Pancreas (tissue), 10 donors: ENCODE results near the gene MIB1. TPM values are rescaled to one million over a fixed set of nuclear protein-coding genes. Genes with fewer than 3 reads are reported as not detected.

Experiments used
- ATAC-seq, 4 donors: fragments of 200-7000 bp; cut with Tn5 transposase; one replicate each; pipeline versions ENCODE4 v1.8.0 to v1.9.1; 2020; ENCODE audit warnings: mild to moderate bottlenecking in 4 of 4, moderate library complexity in 4 of 4
- DNase-seq, 6 donors: peaks; one replicate each; pipeline ENCODE4 v3.0.0-alpha.2; 2020
- FAIRE-seq: peaks from 2 replicates; lab custom pipeline; 2012; peaks lifted over from hg19 to GRCh38; lab: Jason Lieb, UNC
- H3K27ac ChIP-seq, 4 donors: fragments of 200-600 bp; sonication (generic); 1 replicate in 3 of 4; 2 replicates in 1 of 4; pipeline versions ENCODE4 v1.5.0 to v1.8.0; 2020
- H3K27me3 ChIP-seq, 4 donors: fragments of 200-600 bp; one replicate each; pipeline ENCODE4 v1.8.0; 2021
- H3K36me3 ChIP-seq, 3 donors: fragments of 200-600 bp; sonication (generic) in 1 of 3; one replicate each; pipeline versions ENCODE4 v1.5.0 to v1.8.0; 2020 to 2021
- H3K4me1 ChIP-seq, 3 donors: fragments of 200-600 bp; one replicate each; pipeline ENCODE4 v1.8.0; 2021
- H3K4me3 ChIP-seq, 4 donors: fragments of 200-600 bp; sonication (generic) in 2 of 4; one replicate each; pipeline versions ENCODE4 v1.5.0 to v1.8.0; 2020 to 2021
- H3K9me3 ChIP-seq, 4 donors: fragments of 200-600 bp; one replicate each; pipeline ENCODE4 v1.8.0; 2021
- CTCF ChIP-seq, 4 donors: fragments of 200-600 bp; sonication (generic) in 3 of 4; IDR thresholded peaks; one replicate each; pipeline versions ENCODE4 v1.5.0 to v1.8.0; 2021; ENCODE audit warnings: antibody characterized with exemption in 4 of 4
- WGBS, 2 donors: extraction: QIAGEN DNeasy Blood & Tissue Kit; methylation state at CpG; one replicate each; pipeline ENCODE4 v1.1.7; 2013; 5-methylcytosine and 5-hydroxymethylcytosine counted together
- intact Hi-C, 3 donors: fragments of 100-400 bp; cut with DNase I; formaldehyde crosslinking; loops; one replicate each; pipeline versions ENCODE4 v1.11.1 to v1.14.2; 2022
- polyA plus RNA-seq, 2 donors: library from polyadenylated mRNA; stranded (reverse); fragments of 200-250 nt; gene quantifications; one replicate each; pipeline ENCODE4 v1.2.3, GENCODE V29; 2013
- total RNA-seq, 6 donors: library from RNA; stranded (reverse); fragmentation: NEBNext Ultra II Directional in 4 of 6; extraction: Animal tissue kit (Norgen Biotek cat#: 25700) in 4 of 6; gene quantifications; one replicate each; pipeline versions ENCODE4 v1.2.1 to v1.2.4, GENCODE V29; 2021 to 2023
- donor health status: healthy with polysubstance abuse.
- donor health status: DM: no; HTN: no; CAD: no; lungs with moderate emphysema.
- donor health status: DM: no; HTN: no; CAD: no.
- donor health status: control.
- donor health status: control.
- donor health status: Bipolar disorder and iron deficiency.
- donor health status: DM: yes; HTN: yes; CAD: no.
- donor health status: DM: no; HTN: no; CAD: no.
- donor health status: DM: no; HTN: no; CAD: no.
- donor health status: DM: yes; HTN: yes; CAD: no.

Gene MIB1
- total and polyA plus RNA-seq, 8 donors, result 2.9 to 23.9 (median 17.9) TPM

- Histone ChIP-seq H3K27me3 (no peaks in the 10 kb centered on the region), H3K27ac (no peak overlapping the region), H3K4me1 (no peaks in the 10 kb centered on the region), H3K9me3 (no peaks in the 10 kb centered on the region), H3K4me3 (no peak overlapping the region), H3K36me3 (no peaks in the 10 kb centered on the region)
- FAIRE-seq (no peak), ATAC-seq (no peak), DNase-seq (no peak)
- no peak for TF ChIP-seq CTCF (IDR thresholded peaks at IDR 0.05)
- intact Hi-C loops, result no loop called here
- 74 to 82% methylated on average over 4 of the region's 4 CpGs for whole genome bisulfite sequencing, 2 donors
Measured at GRCh38 chr18:21833604-21834298, 93.2 kb downstream of the MIB1 start.

GRCh38 chr18:21834299-21834660, 93.7 kb downstream of the MIB1 start:
- Histone ChIP-seq H3K36me3 (no peaks in the 10 kb centered on the region), H3K27me3 (no peaks in the 10 kb centered on the region), H3K4me1 (no peaks in the 10 kb centered on the region), H3K9me3 (no peaks in the 10 kb centered on the region), H3K27ac (no peak overlapping the region), H3K4me3 (no peak overlapping the region)
- DNase-seq, result no peak
- WGBS, 2 donors, result 72 to 78% methylated on average over 3 of the region's 3 CpGs
- ATAC-seq, result no peak
- no peak for TF ChIP-seq CTCF (IDR thresholded peaks at IDR 0.05)
- no peak for FAIRE-seq
- intact Hi-C loops, result no loop called here

- TF ChIP-seq CTCF (IDR thresholded peaks at IDR 0.05), result no peak
- 94 to 97% methylated on average over 1 of the region's 1 CpG for WGBS, 2 donors
- no peaks in the 10 kb centered on the region for H3K27me3 ChIP-seq
- H3K4me1 ChIP-seq, result no peaks in the 10 kb centered on the region
- no peaks in the 10 kb centered on the region for H3K9me3 ChIP-seq
- intact Hi-C loops, result no loop called here
- no peak overlapping the region for H3K27ac ChIP-seq
- H3K4me3 ChIP-seq, result no peak overlapping the region
- ATAC-seq (no peak), FAIRE-seq (no peak), DNase-seq (no peak)
- H3K36me3 ChIP-seq, result peaks cover 0 to 7% (median 5%) of the 10 kb centered on the region in 3 donors
Measured at GRCh38 chr18:21841570-21841969, 101.0 kb downstream of the MIB1 start.

- Histone ChIP-seq H3K4me3 (no peak overlapping the region), H3K9me3 (no peaks in the 10 kb centered on the region), H3K27me3 (no peaks in the 10 kb centered on the region), H3K27ac (no peak overlapping the region), H3K36me3 (peaks cover 0 to 7% (median 5%) of the 10 kb centered on the region in 3 donors), H3K4me1 (no peaks in the 10 kb centered on the region)
- no peak for FAIRE-seq
- intact Hi-C loops, result no loop called here
- no peak for ATAC-seq
- DNase-seq, result no peak
- 96 to 98% methylated on average over 2 of the region's 2 CpGs for WGBS, 2 donors
- no peak for TF ChIP-seq CTCF (IDR thresholded peaks at IDR 0.05)
Measured at GRCh38 chr18:21843341-21843740, 102.7 kb downstream of the MIB1 start.

GRCh38 chr18:21851327-21851961, 110.9 kb downstream of the MIB1 start:
- no peaks in the 10 kb centered on the region for H3K27me3 ChIP-seq

More at GRCh38 chr18:21851327-21851961, 110.9 kb downstream of the MIB1 start:
- TF ChIP-seq CTCF (IDR thresholded peaks at IDR 0.05), result no peak
- WGBS, 2 donors, result 70 to 72% methylated on average over 5 of the region's 5 CpGs
- ATAC-seq, result peak in 1 of 4 donors; percentile 38
- Histone ChIP-seq H3K4me1 (no peaks in the 10 kb centered on the region), H3K27ac (no peak overlapping the region), H3K9me3 (no peaks in the 10 kb centered on the region), H3K36me3 (no peaks in the 10 kb centered on the region), H3K4me3 (no peak overlapping the region)
- peak; percentile 76 for FAIRE-seq
- DNase-seq, result no peak
- intact Hi-C loops, result no loop called here
